CD4-positive, alpha-beta T cell treated with Interleukin-6 for 4 hours (primary cell): ENCODE results near the gene ZNF644.
"Not testable (repeated sequence)": the region's sequence is repeated elsewhere in the genome, so short reads cannot be mapped to it uniquely, and the experiment has no call there.

Source experiments
- DNase-seq: peaks from one replicate; pipeline ENCODE4 v3.0.0-alpha.2; 2020; ENCODE audit warnings: mixed read lengths

The ZNF644 gene

GRCh38 chr1:90925928-90926869 is 95.6 kb downstream of the ZNF644 start:
- no peak for DNase-seq

DNA sequence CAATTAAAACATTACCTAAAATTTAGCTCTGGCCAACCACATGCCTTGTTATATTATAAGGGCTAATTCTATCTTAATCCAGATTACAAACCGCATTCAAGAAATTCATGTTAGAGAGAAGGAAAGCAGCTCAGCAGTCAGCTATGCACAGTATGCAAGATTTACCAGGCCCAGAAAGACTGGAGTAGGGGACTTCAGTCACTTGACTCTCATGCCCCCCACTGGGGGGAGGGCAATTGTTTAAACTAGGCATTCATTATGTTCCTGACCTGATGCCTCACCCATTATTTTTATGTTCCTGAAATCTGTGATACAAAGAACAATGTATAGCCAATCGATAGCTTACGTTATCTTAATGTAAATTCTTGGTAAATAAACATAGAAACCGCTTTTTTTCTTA is 96.9 kb downstream of the ZNF644 start:
- DNase-seq, result no peak

DNA sequence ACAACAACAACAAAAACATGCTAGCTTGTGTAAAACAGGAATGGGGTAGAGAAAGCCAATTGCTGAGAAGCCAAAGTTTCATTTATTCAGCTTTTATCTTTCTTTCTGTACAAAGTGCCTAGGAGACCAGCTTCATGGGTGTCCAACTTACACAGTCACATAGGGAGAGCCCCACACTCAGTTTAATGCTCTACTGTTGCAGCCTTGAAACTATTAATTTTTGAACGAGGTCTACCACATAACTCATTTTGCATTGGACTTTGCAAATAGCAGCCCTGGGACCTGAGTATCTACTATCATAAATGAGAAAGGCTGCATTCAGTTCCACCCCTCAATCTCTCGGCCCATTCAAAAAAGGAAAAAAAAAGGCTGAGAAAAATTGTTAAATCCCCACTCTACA is 98.8 kb downstream of the ZNF644 start:
- DNase-seq, result no peak

- no peak for DNase-seq
These were observed 99.6 kb downstream of the ZNF644 start for GRCh38 chr1:90922202-90922601.

DNA sequence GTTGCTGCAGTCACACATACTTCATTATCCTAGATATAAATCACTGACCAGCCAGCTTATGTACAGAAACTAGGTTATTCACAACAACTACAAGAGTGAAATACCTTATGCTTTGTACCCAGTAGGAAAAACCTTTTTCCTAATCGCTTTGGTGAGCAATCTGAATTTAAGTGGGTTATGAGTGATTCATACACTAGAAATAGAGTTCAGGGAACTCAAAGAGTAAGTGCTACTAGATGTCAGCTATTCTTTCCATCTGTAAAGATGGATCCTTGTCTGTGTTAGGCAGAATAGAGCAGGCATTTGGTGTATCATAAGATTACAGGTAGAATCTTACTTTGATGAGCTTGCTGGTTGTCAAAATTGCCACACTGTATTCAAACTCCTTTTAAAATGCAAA is 101.9 kb downstream of the ZNF644 start:
- DNase-seq, result no peak

DNA sequence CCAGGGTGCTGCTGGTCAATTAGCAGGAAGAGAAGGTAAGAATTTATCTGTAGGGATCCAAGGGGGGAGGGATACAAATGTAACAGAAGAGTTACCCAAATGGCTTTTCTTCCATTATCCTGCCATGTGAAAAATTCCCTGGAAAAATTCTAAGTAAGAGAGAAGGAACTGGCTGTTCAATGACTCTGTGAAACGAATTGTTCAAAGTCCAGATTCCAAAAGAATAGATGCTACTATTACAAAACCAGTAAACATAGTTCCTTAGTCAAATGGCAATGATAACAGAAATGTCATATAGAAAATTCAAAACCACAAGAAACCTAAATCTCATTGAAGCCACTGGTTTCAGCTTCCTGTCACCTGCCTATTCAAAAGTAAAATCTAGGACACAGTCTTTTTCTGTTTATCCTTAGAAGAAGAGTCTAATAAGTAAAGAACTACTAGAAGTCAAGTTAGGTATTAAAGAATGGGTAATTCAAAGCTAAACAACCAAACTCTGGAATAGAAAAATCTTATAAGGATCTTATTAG is 102.6 kb downstream of the ZNF644 start:
- no peak for DNase-seq

GRCh38 chr1:90911353-90911752 is 110.5 kb downstream of the ZNF644 start:
- DNase-seq, result no peak

DNA sequence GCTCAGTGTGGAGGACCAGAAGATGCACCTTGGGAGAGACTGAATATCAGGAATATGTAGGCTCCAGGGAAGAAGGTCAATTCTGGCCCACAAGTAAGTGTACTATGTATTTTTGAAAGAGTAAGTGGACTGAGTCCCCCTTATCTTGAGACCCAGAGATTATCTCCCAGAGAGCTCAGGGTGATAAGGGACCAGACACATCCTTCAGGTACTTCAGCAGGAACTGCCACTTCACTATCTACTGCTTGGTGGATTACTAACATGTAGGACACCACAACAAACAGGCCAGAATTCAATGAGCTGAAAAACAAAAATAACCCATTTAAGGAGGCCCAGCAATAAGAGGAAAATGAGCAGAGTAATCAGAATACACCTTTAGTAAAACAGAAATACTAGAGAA is 119.2 kb downstream of the ZNF644 start:
- no peak for DNase-seq

DNA sequence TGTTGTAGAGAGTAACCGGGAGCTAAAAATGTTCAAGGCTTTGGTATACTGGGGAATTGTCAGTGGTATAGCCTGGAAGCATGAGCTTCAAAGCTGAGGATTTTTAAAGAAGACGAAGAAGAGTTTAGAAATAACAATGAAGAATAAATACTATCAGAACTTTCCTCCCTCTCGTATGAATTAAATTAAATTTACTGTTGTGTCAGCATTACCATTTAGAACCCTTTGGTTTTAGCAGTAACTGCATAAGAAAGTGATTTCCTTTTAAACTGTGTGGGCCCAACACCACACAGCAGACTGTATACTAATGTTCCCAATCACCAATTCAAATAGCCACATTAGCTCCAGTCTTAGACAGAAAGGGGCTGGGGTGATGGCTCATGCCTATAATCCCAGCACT is 122.6 kb downstream of the ZNF644 start:
- DNase-seq, result no peak

DNA sequence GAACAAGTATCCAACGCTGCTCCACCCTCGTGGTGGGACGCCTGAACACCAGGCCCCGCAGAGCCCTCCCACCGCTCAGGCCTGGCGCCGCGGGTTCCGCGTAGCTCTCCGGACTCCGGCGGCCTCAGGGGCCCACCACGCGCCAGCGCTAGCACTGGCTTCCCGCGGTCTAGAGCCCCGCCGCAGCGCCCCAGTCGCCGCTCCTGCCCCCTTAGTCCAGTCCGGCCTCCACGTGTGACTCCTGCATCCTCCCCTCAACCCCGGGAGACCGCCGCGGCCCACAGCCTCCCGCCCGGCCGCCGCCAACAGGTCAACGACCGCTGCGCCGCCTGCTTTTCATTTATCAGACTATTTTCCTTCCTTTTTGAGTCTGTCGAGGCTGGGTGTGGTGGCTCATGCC is 128.2 kb downstream of the ZNF644 start:
- not testable (repeated sequence) for DNase-seq

DNA sequence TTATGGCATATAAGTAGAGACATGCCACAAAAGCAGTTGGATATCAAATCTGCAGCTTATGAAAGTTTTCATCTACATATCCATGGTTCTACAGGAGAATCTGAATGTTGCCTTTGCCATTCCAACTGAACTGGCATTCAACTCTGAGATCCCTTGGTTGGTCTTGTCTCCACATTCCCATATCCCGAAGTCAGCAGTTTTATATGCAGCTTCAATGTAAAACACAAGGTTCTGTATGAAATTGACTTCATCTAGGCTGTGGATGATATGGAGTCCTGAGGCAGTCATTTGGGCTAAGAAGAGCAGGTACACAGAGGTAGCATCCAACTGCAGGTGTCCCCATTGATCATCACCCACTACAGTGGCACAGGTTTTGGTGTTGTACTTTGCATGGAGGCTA is 129.0 kb downstream of the ZNF644 start:
- DNase-seq, result not testable (repeated sequence)

- not testable (repeated sequence) for DNase-seq
These were observed 129.6 kb downstream of the ZNF644 start for GRCh38 chr1:90892196-90892595.

DNA sequence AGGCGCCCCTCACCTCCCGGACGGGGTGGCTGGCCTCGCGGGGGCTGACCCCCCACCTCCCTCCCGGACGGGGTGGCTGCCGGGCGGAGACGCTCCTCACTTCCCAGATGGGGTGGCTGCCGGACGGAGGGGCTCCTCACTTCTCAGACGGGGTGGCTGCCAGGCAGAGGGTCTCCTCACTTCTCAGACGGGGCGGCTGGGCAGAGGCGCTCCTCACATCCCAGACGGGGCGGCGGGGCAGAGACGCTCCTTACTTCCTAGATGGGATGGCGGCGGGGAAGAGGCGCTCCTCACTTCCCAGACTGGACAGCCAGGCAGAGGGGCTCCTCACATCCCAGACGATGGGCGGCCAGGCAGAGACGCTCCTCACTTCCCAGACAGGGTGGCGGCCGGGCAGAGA is 130.1 kb downstream of the ZNF644 start:
- DNase-seq, result not testable (repeated sequence)

DNA sequence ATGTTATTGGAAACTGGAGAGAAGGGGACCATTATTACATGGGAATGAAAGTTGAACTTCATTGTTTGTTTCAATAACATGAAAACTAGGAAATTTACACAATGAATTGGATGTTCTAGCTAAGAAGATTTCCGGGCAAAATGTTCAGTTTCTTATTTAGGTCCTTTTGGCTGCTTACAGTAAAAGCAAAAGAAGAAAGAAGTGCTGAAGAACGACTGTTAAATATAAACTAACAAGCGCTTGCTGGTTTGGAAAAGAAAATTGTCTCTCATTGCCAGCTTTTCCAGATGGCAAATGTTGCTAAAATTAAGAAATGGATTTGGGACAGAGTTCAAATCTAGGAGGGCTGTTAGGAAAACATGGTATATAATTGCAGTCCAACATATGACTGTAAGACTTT is 139.6 kb downstream of the ZNF644 start:
- no peak for DNase-seq

GRCh38 chr1:90881034-90881433 is 140.8 kb downstream of the ZNF644 start:
- DNase-seq, result no peak

DNA sequence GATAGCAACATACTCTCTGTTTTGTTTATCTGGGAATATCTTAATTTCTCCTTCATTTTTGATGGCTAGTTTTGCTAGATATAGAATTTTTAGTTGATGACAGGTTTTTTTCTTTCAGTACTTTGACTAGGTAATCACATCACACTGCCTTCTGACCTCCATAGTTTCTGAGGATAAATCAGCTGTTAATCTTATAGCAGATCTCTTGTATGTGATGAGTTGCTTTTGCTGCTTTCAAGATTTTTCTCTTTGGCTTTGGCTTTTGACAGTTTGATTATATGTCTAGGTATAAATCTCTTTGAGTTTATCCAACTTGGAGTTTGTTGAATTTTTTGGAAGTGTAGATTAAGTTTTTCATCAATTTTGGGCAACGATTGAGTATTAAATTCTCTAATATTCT is 142.6 kb downstream of the ZNF644 start:
- DNase-seq, result no peak

GRCh38 chr1:90876101-90876500 is 145.7 kb downstream of the ZNF644 start:
- DNase-seq, result no peak
